Right lung (tissue), 5 donors: ENCODE measurements around the gene CAMKV. TPM values are rescaled to one million over a fixed set of nuclear protein-coding genes. Genes with fewer than 3 reads are reported as not detected.

Experiments
- DNase-seq, 2 donors: peaks; one replicate each; pipeline ENCODE4 v3.0.0-alpha.2; 2013
- polyA plus RNA-seq, 5 donors: library from polyadenylated mRNA; unstranded; fragments of 120-200 nt; gene quantifications; one replicate each; pipeline versions ENCODE4 v1.2.1 to v1.2.3, GENCODE V29; 2013; ENCODE audit warnings: inconsistent platforms in 1 of 5, low replicate concordance in 1 of 5; ENCODE audit not compliant: insufficient read length in 5 of 5, insufficient read depth in 1 of 5

Gene CAMKV
- polyA plus RNA-seq, 5 donors: 0.06 to 0.09 TPM; not detected in 3

- DNase-seq: no peak
These were observed 26.6 kb upstream of the CAMKV start for GRCh38 chr3:49896345-49896744.

GRCh38 chr3:49895791-49896190 is 26.1 kb upstream of the CAMKV start:
- DNase-seq: no peak

DNA sequence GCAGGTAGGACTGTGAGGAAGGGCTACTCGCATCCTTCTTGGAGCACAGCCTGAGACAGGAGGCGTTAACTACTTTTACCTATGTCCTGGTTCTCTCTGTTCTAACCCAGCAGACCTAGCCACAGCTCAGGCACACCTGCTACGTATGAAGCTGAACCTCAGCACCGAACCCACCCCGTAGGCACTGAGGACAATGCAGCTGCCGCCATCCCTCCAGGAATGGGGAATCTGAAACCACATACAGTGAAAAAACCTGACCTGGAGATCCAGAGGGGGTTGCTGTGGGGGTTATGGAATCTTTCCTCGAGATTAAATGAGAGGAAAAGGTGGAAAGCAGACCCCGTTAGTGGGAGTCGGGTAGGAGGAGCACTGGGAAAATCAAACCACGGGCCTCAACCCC is 19.6 kb upstream of the CAMKV start:
- DNase-seq: no peak

- DNase-seq: no peak
These were observed 17.2 kb upstream of the CAMKV start for GRCh38 chr3:49886922-49887265.

- DNase-seq: no peak
These were observed 14.3 kb upstream of the CAMKV start for GRCh38 chr3:49883998-49884397.

- DNase-seq: peak; percentile 77 to 82
These were observed 12.5 kb upstream of the CAMKV start for GRCh38 chr3:49882166-49882565.

DNA sequence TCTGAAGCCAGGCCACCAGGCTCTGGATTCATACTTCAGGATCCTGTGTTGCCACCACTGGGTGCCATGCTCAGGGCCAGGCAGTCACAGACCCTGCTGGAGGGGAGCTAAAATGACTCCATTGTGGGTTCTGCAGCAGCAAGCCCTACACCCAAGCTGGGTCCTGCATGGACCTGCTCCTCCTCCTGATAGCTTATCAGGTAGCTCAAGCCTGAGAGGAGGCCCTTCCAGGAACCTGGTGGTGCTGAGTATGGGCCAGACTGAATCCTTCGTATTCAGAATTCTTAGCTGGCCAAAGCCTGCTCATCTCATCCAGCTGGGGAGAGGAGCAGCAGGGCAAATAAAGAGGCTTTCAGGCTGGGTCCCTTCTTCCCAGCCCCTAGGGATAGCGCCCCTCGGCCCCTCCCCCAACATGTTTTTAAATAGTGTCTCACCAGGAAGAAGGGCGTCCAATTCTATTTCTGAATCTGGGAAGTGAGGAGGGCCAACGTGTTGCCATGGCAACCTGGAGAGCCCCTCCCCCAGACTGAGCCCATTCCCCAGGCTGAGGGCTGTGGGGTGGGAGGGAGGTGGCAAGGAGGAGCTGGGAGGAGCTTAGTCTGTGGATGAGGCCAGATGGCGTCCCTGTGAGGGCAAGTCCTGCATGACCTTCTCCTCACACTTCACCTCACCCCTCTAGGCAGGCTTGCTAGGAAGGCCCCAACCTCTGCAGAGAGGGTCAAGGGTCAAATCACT is 11.0 kb upstream of the CAMKV start:
- no peak for DNase-seq

DNA sequence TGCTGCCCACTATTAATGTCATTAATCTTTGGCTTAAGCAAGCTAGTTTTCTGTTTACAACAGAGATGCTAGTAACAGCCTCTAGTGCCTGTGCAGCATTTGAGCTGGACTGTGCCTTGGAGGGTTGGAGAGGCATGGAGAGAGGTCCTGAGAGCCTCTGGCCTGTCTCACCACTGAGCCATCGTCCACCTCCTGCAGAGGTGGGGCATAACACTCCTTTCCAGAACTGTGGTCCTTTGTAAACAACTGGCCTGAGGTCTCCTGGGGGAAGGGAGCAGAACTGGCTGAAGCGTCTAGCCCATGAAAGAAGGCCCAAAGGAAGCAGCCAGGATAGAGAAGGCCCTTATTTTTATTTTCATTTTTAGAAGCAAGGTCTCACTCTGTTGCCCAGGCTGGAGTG is 10.0 kb upstream of the CAMKV start:
- no peak for DNase-seq

DNA sequence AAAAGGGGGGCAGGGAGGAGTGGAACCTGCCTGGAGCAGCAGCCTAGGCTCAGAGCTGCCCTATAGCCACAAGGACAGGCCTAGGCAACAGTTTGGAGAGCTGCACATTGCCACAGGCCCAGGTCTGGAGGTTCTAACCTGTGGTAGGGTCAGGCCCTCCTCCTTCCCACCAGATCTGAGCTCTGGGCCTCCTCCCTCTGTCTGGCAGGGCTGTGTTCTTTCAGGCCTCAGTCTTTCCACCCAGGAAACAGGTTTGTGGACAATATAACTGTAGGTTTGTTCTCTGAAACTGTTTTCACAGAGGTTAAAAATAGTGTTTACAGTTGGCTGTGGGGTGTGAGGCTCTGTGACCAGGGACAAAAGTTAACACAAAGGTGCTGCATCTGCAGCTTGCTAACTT is 9.0 kb upstream of the CAMKV start:
- DNase-seq: no peak

- DNase-seq: peak in 1 of 2 donors; percentile 32
These were observed 8.0 kb upstream of the CAMKV start for GRCh38 chr3:49877716-49878115.

GRCh38 chr3:49876567-49876966 is 6.9 kb upstream of the CAMKV start:
- DNase-seq: no peak

DNA sequence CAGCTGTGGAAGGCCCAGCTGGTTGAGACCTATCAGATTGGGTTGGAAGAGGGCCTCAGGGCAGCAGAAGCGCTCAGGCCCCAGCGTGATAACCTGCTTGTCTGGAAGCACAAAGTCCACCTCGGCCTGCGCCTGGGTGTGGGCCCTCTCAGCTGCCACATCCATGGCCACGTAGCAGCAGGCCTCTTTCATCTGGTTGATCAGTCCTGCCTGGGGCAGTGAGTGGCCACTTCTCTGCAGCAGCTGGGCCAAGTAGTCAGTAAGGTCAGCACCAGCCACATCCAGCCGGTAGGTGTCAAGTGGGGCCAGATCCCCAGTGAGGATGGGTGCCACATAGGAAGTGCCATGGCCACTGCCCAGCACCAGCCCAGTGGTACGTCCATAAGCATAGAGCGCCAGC is 3.9 kb upstream of the CAMKV start:
- DNase-seq: no peak

- DNase-seq: no peak
These were observed 3.1 kb upstream of the CAMKV start for GRCh38 chr3:49872801-49873281.

- DNase-seq: no peak
These were observed 1.9 kb upstream of the CAMKV start for GRCh38 chr3:49871531-49872153.

DNA sequence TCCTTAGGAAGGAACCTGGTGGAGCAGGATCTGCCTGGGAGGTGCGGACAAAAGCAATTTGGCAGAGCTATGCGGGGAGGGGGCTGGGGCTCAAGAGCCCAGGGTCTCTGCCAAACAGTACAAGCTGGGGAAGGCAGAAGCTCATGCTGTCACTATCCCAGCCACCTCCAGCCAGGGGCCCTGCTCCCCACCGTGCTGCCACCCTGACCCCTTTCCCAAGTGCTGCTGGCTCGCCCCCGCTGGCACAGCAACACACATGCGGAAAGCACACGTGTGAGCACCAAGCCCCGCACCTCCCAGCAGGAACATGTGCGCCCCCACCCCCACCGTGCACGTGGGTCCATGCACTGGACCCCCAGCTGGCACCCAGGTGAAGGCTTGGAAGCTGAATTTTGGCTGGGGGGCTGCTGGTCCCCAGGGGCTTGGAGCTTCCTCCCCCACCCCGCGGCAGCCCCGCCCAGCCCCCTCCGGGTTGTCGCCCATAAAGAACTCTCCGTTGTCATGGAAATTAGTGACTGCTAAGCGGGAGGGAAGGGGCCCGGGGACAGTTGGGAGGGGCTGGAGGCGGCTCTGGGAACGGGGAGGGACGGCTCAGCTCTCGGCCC is 742 bp downstream of the CAMKV start:
- DNase-seq: no peak

DNA sequence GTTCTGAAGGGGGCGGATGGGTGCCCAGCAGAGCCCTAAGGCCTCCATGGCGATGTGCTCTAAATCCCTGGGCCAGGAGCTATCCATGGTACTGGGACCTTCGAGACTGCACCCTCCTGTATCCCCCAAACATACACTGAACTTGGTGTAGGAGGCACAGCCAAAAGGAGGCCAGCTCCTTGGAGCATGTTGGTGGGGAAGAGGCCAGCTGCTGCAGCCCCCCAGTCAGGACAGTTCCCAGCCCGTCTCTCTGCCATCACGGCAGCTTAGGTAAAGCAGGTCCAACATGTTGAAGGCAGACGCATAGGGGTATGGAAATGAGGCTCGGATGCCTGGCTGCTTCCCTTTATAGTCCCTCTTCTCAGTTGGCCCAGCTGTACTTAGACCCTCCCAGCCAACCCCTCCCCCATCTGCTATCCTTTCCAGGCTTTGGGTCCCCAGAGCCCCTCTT is 1.8 kb downstream of the CAMKV start:
- no peak for DNase-seq

DNA sequence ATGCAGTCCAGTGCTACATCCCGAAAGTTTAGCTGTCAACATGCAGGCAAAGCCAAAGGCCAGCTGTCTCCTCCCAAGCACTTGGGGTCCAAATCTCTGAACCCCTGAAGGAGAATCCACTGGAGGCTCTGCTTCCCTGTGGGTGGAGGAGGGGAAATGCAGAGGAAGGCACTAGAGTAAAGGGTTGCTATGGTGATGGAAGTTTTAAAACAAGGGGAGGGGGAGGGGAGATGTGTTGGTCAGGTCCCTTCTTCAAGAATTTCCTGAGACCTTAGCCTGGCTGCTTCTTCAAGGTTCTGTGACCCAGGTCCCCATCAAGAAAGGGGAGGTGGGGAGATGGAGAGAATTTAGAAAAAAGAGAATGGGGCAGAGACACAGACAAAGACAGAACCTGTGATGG is 2.3 kb downstream of the CAMKV start:
- DNase-seq: no peak

DNA sequence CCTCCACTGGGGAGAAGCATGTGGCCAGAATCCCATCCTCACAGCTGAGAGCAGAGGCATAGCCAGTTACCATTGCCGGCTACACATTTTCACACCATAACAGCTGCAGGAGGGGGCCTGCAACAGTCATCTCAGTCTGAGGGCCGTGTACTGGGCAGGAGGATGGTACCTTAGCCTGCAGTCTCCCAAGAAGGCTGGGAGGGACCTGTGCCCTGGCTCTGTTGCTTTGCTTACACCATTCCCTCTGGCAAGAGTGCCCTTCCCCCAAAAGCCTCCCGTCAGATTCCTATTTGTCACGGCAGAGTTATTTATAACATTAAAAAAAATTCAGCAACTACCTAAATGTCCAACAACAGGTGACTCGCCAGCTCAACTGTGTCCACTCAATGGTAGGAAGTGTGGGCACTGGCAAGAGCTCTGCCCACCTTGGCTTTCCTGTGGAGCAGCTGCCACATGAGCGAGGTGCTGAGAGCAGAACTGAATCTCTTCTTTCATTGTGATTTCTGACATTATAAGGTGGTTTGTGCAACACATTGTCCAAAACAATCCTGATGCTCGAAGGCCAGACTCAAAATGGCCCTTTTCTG is 4.4 kb downstream of the CAMKV start:
- no peak for DNase-seq

- DNase-seq: no peak
These were observed 5.2 kb downstream of the CAMKV start for GRCh38 chr3:49864505-49864904.

- no peak for DNase-seq
These were observed 10.0 kb downstream of the CAMKV start for GRCh38 chr3:49859576-49860305.

DNA sequence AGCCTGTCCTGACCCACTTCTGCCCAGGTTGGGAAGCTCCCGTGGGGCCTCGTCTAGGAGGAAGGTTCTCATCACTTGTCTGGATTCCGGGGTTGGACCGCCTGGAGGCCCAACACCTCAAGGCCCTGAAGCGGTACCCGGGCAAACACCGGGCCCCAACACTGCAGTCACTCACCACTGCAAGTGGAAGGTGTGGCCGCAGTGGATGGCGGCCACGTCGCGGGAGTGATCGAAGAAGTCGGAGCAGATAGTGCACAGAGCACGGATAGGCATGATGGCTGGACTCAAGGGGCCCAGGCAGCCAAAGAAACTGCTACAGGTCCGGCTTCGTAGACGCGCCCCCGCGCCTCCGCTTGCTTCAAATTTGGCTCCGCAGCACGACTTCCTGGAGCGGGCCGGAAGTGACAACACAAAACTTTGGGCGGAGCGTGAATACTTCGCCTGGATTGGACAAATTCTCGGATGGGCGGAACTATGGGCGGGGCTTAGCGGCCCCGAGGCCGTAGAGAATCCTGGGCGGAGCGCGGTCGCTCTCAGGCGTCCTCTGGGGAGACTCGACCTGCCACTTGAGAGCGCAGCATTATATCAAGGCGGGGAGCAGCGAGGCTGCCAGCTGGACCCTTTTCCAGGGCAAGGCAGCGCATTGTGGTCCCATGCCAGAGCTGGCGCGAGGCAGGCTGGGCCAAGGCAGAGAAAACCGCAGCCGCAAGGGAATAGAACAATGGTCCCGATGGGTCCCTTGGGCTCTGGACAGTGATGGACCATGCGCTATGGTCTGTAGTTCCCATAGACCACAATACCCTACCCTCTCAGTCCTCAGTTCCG is 13.3 kb downstream of the CAMKV start, which contains the start of gene TRAIP:
Gene TRAIP, minus strand, starts transcription at position 384 of the 825 bp plus-strand sequence. Its CDS starts 111 bp downstream, at position 273.
- peak; percentile 95 to 97 for DNase-seq
